ENCODE measurements around the gene GNGT2. TPM values are rescaled to one million over a fixed set of nuclear protein-coding genes. Genes with fewer than 3 reads are reported as not detected.

Gene GNGT2
- total and polyA plus RNA-seq, 7 experiments from 2014 or later, result 2.8 to 16.9 (median 8.3) TPM

- Mint-ChIP-seq H3K9me3 (no peaks in the 10 kb centered on the region), H3K36me3 (peaks cover 0 to 62% (median 4%) of the 10 kb centered on the region in 5 donors), H3K4me3 (peak overlapping the region; percentile 38 to 96 (median 66)), H3K27me3 (no peaks in the 10 kb centered on the region), H3K27ac (peak overlapping the region; percentile 23 to 93 (median 86)), H3K4me1 (peaks cover 73 to 94% (median 85%) of the 10 kb centered on the region in 7 donors)
- Histone ChIP-seq H3K4me1 (ENCODE audit: control insufficient read depth in 2 of 2, insufficient read depth in 2 of 2, low read length in 2 of 2) (peaks cover 72 to 85% of the 10 kb centered on the region in 2 donors), H3K27me3 (ENCODE audit: control insufficient read depth in 2 of 2, insufficient read depth in 2 of 2, low read length in 2 of 2) (no peaks in the 10 kb centered on the region), H3K27ac (ENCODE audit: low read depth, low read length) (peak overlapping the region; percentile 38), H3K9me3 (ENCODE audit: control insufficient read depth in 2 of 3, low read length in 3 of 3) (no peaks in the 10 kb centered on the region), H3K4me3 (ENCODE audit: low read length) (no peak overlapping the region), H3K36me3 (ENCODE audit: control insufficient read depth in 2 of 3, insufficient read depth in 3 of 3, low read length in 3 of 3) (no peaks in the 10 kb centered on the region)
- ATAC-seq, result no peak
- CTCF ChIA-PET, result interaction anchor here (1.2 to 1.5 kb wide), 2 partner anchors 13 to 24 kb away, joined by 3 to 6 read pairs; no protein-coding TSS in a partner anchor
- POLR2A ChIA-PET, result interaction anchor here (0.7 to 17.4 kb wide), 3 partner anchors 10 to 18 kb away, joined by 3 to 237 read pairs (median 4); partner anchors contain the start of gene PHOSPHO1
- no peak for DNase-seq
- intact Hi-C loops (cut with micrococcal nuclease), result no loop called here
These were observed 4.4 kb upstream of the GNGT2 start for GRCh38 chr17:49214676-49215360.

DNA sequence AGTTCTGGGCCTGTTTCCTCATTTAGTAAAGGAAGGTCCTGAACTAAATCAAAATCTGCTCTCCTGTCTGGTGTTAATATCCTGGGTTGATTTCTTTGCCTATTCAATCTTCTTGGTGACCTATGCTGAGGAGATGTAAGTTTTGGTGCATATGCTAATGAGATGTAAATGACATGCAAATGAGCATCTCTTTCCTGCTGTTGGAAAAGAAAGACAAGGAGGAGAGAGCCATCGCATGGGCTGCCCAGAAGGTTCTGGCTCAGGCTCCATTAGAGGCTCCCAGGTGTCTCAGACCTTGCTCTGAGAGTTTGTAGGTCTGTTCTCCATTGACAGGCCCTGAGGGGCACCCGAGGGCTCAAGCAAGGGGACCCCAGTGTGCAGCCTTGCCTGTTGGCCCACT lies 3.5 kb upstream of the GNGT2 start:
- H3K27me3 Mint-ChIP-seq, result no peaks in the 10 kb centered on the region
- no peaks in the 10 kb centered on the region for H3K9me3 Mint-ChIP-seq
- Histone ChIP-seq H3K9me3 (ENCODE audit: control insufficient read depth in 2 of 3, low read length in 3 of 3) (no peaks in the 10 kb centered on the region), H3K27me3 (ENCODE audit: control insufficient read depth in 2 of 2, insufficient read depth in 2 of 2, low read length in 2 of 2) (no peaks in the 10 kb centered on the region), H3K27ac (ENCODE audit: low read depth, low read length) (peak overlapping the region; percentile 40), H3K4me3 (ENCODE audit: low read length) (no peak overlapping the region), H3K4me1 (ENCODE audit: control insufficient read depth in 2 of 2, insufficient read depth in 2 of 2, low read length in 2 of 2) (peaks cover 72 to 85% of the 10 kb centered on the region in 2 donors), H3K36me3 (ENCODE audit: control insufficient read depth in 2 of 3, insufficient read depth in 3 of 3, low read length in 3 of 3) (no peaks in the 10 kb centered on the region)
- peaks cover 80 to 94% (median 87%) of the 10 kb centered on the region in 7 donors for H3K4me1 Mint-ChIP-seq
- ATAC-seq, result no peak
- peak overlapping the region; percentile 58 to 92 (median 86) for H3K27ac Mint-ChIP-seq
- CTCF ChIA-PET, result no interaction called here
- peak overlapping the region in 8 of 10 donors; percentile 26 to 96 (median 83) for H3K4me3 Mint-ChIP-seq
- POLR2A ChIA-PET, result interaction anchor here (17.4 kb wide), 1 partner anchor 17 kb away, joined by 237 read pairs; no protein-coding TSS in a partner anchor
- H3K36me3 Mint-ChIP-seq, result peaks cover 0 to 57% (median 4%) of the 10 kb centered on the region in 5 donors
- DNase-seq, result no peak
- intact Hi-C loops (cut with micrococcal nuclease), result no loop called here

DNA sequence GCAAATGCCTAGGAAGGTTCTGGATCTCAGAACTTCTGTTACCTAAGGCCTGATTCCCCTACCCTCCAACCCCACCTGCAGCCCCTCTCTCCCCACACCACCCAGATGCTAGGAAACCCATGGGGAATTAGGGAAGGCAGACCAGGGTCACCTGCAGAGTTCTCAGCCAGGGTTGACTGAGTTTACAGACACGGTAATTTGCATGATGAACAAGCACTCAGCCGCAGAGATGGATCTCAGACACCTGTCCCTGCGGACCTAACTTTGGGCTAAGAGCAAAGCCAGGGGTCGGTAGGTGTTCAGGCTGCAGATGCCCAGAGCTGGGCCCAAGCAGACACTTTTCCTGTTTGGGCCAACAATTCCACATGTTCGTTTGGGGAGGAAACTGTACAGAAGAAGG lies 3.0 kb upstream of the GNGT2 start:
- Mint-ChIP-seq H3K9me3 (no peaks in the 10 kb centered on the region), H3K4me1 (peaks cover 79 to 94% (median 87%) of the 10 kb centered on the region in 7 donors), H3K4me3 (peak overlapping the region in 9 of 10 donors; percentile 39 to 96 (median 92)), H3K36me3 (peaks cover 0 to 55% (median 4%) of the 10 kb centered on the region in 5 donors), H3K27ac (peak overlapping the region; percentile 58 to 92 (median 86)), H3K27me3 (no peaks in the 10 kb centered on the region)
- Histone ChIP-seq H3K4me1 (ENCODE audit: control insufficient read depth in 2 of 2, insufficient read depth in 2 of 2, low read length in 2 of 2) (peaks cover 72 to 85% of the 10 kb centered on the region in 2 donors), H3K4me3 (ENCODE audit: low read length) (peak overlapping the region; percentile 25), H3K9me3 (ENCODE audit: control insufficient read depth in 2 of 3, low read length in 3 of 3) (no peaks in the 10 kb centered on the region), H3K27ac (ENCODE audit: low read depth, low read length) (peak overlapping the region; percentile 40), H3K36me3 (ENCODE audit: control insufficient read depth in 2 of 3, insufficient read depth in 3 of 3, low read length in 3 of 3) (no peaks in the 10 kb centered on the region), H3K27me3 (ENCODE audit: control insufficient read depth in 2 of 2, insufficient read depth in 2 of 2, low read length in 2 of 2) (no peaks in the 10 kb centered on the region)
- POLR2A ChIA-PET, result interaction anchor here (17.4 kb wide), 1 partner anchor 17 kb away, joined by 237 read pairs; no protein-coding TSS in a partner anchor
- intact Hi-C loops (cut with micrococcal nuclease), result no loop called here
- no peak for DNase-seq
- ATAC-seq, result no peak
- CTCF ChIA-PET, result interaction anchor here (1.8 kb wide), 1 partner anchor 14 kb away, joined by 12 read pairs; no protein-coding TSS in a partner anchor

DNA sequence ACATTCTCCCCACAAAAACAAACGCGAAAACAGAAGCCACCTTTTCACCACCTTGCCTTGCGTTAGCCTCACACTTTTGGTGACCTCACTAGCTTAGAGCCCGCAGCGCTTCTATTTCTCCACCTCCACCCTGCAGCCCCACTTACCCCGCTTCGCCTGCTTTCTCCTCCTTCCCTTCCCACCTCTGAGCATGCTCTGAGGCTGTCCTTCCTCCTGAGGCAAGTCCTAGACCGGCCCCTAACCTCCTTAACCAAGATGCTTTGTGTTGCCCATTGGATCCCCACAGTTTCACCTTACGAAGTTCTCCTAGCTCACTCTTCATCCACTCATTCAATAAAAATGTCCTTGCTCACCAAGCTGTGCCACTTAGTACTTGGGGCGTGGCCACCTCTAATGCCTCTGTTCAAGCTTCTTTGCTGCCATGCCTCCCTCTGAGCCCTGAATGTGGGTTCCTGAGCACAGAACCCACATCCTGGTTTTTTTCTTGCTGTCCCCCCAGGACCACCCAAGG lies 1.3 kb downstream of the GNGT2 start:
- H3K27me3 ChIP-seq (ENCODE audit: control insufficient read depth in 2 of 2, insufficient read depth in 2 of 2, low read length in 2 of 2), result no peaks in the 10 kb centered on the region
- ChIA-PET CTCF (interaction anchor here (1.1 to 3.1 kb wide), 5 partner anchors 8 to 29 kb away, joined by 4 to 11 read pairs (median 5); no protein-coding TSS in a partner anchor), POLR2A (interaction anchor here (0.6 to 17.4 kb wide), 6 partner anchors 9 to 148 kb away, joined by 3 to 237 read pairs (median 6); no protein-coding TSS in a partner anchor)
- DNase-seq (peak in 1 of 9 donors; percentile 29), ATAC-seq (peak; percentile 53)
- no peaks in the 10 kb centered on the region for H3K36me3 ChIP-seq (ENCODE audit: control insufficient read depth in 2 of 3, insufficient read depth in 3 of 3, low read length in 3 of 3)
- peaks cover 0 to 43% (median 0%) of the 10 kb centered on the region in 5 donors for H3K36me3 Mint-ChIP-seq
- peak overlapping the region; percentile 80 to 95 (median 89) for H3K27ac Mint-ChIP-seq
- peaks cover 53 to 70% (median 63%) of the 10 kb centered on the region in 7 donors for H3K4me1 Mint-ChIP-seq
- peak overlapping the region; percentile 82 for H3K27ac ChIP-seq (ENCODE audit: low read depth, low read length)
- no peaks in the 10 kb centered on the region for H3K27me3 Mint-ChIP-seq
- peak overlapping the region; percentile 84 for H3K4me3 ChIP-seq (ENCODE audit: low read length)
- H3K4me3 Mint-ChIP-seq, result peak overlapping the region; percentile 72 to 96 (median 93)
- peaks cover 43 to 49% of the 10 kb centered on the region in 2 donors for H3K4me1 ChIP-seq (ENCODE audit: control insufficient read depth in 2 of 2, insufficient read depth in 2 of 2, low read length in 2 of 2)
- intact Hi-C loops (cut with micrococcal nuclease), result no loop called here
- H3K9me3 ChIP-seq (ENCODE audit: control insufficient read depth in 2 of 3, low read length in 3 of 3), result no peaks in the 10 kb centered on the region
- no peaks in the 10 kb centered on the region for H3K9me3 Mint-ChIP-seq

- peaks cover 10 to 17% of the 10 kb centered on the region in 2 donors for H3K4me1 ChIP-seq (ENCODE audit: control insufficient read depth in 2 of 2, insufficient read depth in 2 of 2, low read length in 2 of 2)
- Mint-ChIP-seq H3K4me1 (peaks cover 19 to 30% (median 24%) of the 10 kb centered on the region in 7 donors), H3K27me3 (no peaks in the 10 kb centered on the region), H3K27ac (peak overlapping the region in 1 of 9 donors; percentile 25), H3K9me3 (no peaks in the 10 kb centered on the region), H3K4me3 (no peak overlapping the region), H3K36me3 (peaks cover 0 to 29% (median 4%) of the 10 kb centered on the region in 5 donors)
- no peak for ATAC-seq
- DNase-seq, result no peak
- H3K9me3 ChIP-seq (ENCODE audit: control insufficient read depth in 2 of 3, low read length in 3 of 3), result no peaks in the 10 kb centered on the region
- no peaks in the 10 kb centered on the region for H3K27me3 ChIP-seq (ENCODE audit: control insufficient read depth in 2 of 2, insufficient read depth in 2 of 2, low read length in 2 of 2)
- no peak overlapping the region for H3K4me3 ChIP-seq (ENCODE audit: low read length)
- no peaks in the 10 kb centered on the region for H3K36me3 ChIP-seq (ENCODE audit: control insufficient read depth in 2 of 3, insufficient read depth in 3 of 3, low read length in 3 of 3)
- intact Hi-C loops (cut with micrococcal nuclease), result no loop called here
- H3K27ac ChIP-seq (ENCODE audit: low read depth, low read length), result no peak overlapping the region
- ChIA-PET POLR2A (interaction anchor here (0.8 to 1.2 kb wide), 2 partner anchors 10 to 11 kb away, joined by 3 read pairs; no protein-coding TSS in a partner anchor), CTCF (interaction anchor here (0.6 kb wide), 1 partner anchor 18 kb away, joined by 4 read pairs; no protein-coding TSS in a partner anchor)
These were observed 5.9 kb downstream of the GNGT2 start for GRCh38 chr17:49204516-49204915.

- CTCF ChIA-PET, result interaction anchor here (0.8 to 1.1 kb wide), 2 partner anchors 11 to 13 kb away, joined by 4 read pairs; no protein-coding TSS in a partner anchor
- Histone ChIP-seq H3K27me3 (ENCODE audit: control insufficient read depth in 2 of 2, insufficient read depth in 2 of 2, low read length in 2 of 2) (no peaks in the 10 kb centered on the region), H3K36me3 (ENCODE audit: control insufficient read depth in 2 of 3, insufficient read depth in 3 of 3, low read length in 3 of 3) (no peaks in the 10 kb centered on the region), H3K9me3 (ENCODE audit: control insufficient read depth in 2 of 3, low read length in 3 of 3) (no peaks in the 10 kb centered on the region), H3K4me1 (ENCODE audit: control insufficient read depth in 2 of 2, insufficient read depth in 2 of 2, low read length in 2 of 2) (peaks cover 3 to 10% of the 10 kb centered on the region in 2 donors), H3K27ac (ENCODE audit: low read depth, low read length) (no peak overlapping the region), H3K4me3 (ENCODE audit: low read length) (no peak overlapping the region)
- H3K4me1 Mint-ChIP-seq, result peaks cover 12 to 23% (median 17%) of the 10 kb centered on the region in 7 donors
- peaks cover 0 to 25% (median 4%) of the 10 kb centered on the region in 5 donors for H3K36me3 Mint-ChIP-seq
- H3K27me3 Mint-ChIP-seq, result no peaks in the 10 kb centered on the region
- no peak overlapping the region for H3K4me3 Mint-ChIP-seq
- H3K27ac Mint-ChIP-seq, result peak overlapping the region in 1 of 9 donors; percentile 59
- ATAC-seq, result no peak
- no peak for DNase-seq
- H3K9me3 Mint-ChIP-seq, result no peaks in the 10 kb centered on the region
- intact Hi-C loops (cut with micrococcal nuclease), result no loop called here
- POLR2A ChIA-PET, result interaction anchor here (1.2 to 14.4 kb wide), 3 partner anchors 10 to 12 kb away, joined by 3 to 237 read pairs (median 6); partner anchors contain the start of genes ABI3 and GNGT2
These were observed 6.6 kb downstream of the GNGT2 start for GRCh38 chr17:49203796-49204195.
